SK-N-MC (cell line): ENCODE data around the gene TEKT5.

Source experiments
- DNase-seq: peaks from one replicate; pipeline ENCODE4 v3.0.0-alpha.2; 2011; ENCODE audit warnings: low read depth, low spot score
- H3K27ac ChIP-seq: fragments of 200-600 bp; sonication (generic); 2 replicates; pipeline ENCODE4 v1.5.1; 2016; ENCODE audit warnings: mixed run types
- H3K36me3 ChIP-seq: fragments of 200-600 bp; sonication (generic); 2 replicates; pipeline ENCODE4 v1.6.1; 2017; ENCODE audit warnings: antibody characterized with exemption, low read length, mixed read lengths; ENCODE audit not compliant: insufficient read depth
- H3K4me3 ChIP-seq: fragments of 200-600 bp; sonication (generic); 2 replicates; pipeline ENCODE4 v1.5.1; 2016
- H3K9ac ChIP-seq: fragments of 200-600 bp; sonication (generic); 2 replicates; pipeline ENCODE4 v1.8.0; 2017; ENCODE audit warnings: mixed run types, mixed read lengths; ENCODE audit not compliant: insufficient read length
- H3K9me3 ChIP-seq: fragments of 200-600 bp; sonication (generic); 2 replicates; pipeline ENCODE4 v1.6.1; 2017; ENCODE audit warnings: low read depth, mild to moderate bottlenecking, antibody characterized with exemption, low read length, moderate library complexity, mixed read lengths
- EZH2 ChIP-seq: fragments of 200-600 bp; sonication (generic); IDR thresholded peaks from one replicate; pipeline ENCODE4 v1.6.1; 2017; ENCODE audit warnings: antibody characterized with exemption
- FOXP2 ChIP-seq: optimal IDR thresholded peaks from 2 replicates; pipeline ENCODE3; 2011; ENCODE audit warnings: mild to moderate bottlenecking, moderate library complexity; ENCODE audit not compliant: insufficient read depth; ENCODE audit errors: extremely low read length, control extremely low read depth
- POLR2AphosphoS5 ChIP-seq: IDR thresholded peaks from 2 replicates; pipeline ENCODE4 v1.6.1; 2012; ENCODE audit warnings: mild to moderate bottlenecking, low read depth, low read length, borderline replicate concordance

TEKT5 gene

DNA sequence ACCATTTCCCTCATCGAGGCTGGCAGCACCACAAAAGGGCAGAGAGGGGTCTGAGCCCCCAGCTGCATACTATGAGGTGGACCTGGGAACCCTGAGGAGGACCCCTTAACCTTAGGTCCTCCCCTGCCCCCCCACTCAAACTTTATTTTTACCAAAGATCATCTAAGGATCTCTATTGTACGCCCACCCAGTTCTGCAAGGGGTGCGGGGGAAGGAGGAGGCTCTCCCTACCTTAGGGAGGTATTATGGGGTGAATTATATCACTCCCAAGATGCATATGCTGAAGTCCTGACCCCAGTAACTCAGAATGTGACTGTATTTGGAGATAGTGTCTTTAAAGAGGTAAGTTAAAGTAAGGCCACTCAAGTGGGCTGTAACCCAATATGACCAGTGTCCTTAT, 87.6 kb downstream of the TEKT5 start:
- Histone ChIP-seq H3K9ac (no peak overlapping the region), H3K36me3 (no peaks in the 10 kb centered on the region), H3K27ac (no peak overlapping the region), H3K9me3 (no peaks in the 10 kb centered on the region), H3K4me3 (no peak overlapping the region)
- no peak for DNase-seq
- TF ChIP-seq POLR2AphosphoS5 (no peak), FOXP2 (no peak), EZH2 (no peak)

DNA sequence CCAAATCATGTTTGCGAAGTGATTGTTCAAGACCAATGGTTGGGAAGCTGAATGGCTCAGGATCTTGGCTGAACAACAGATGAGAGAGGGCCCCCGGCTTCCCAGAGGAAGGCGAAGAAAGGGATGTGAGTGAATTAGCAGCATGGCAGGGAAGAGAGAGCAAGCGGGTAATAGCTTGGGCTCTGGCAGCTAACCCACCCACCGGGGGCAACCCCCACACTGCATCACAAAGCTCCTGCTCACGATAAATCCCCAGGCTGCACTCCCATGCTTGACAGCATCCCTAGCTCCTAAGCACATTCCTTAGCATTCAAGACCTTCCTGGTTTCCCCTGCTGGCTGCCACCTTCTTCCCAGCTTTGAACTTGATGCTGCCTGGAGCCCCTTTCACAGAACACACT, 88.1 kb downstream of the TEKT5 start:
- Histone ChIP-seq H3K9me3 (no peaks in the 10 kb centered on the region), H3K27ac (no peak overlapping the region), H3K4me3 (no peak overlapping the region), H3K9ac (no peak overlapping the region), H3K36me3 (no peaks in the 10 kb centered on the region)
- no peak for TF ChIP-seq EZH2
- TF ChIP-seq FOXP2, result no peak
- TF ChIP-seq POLR2AphosphoS5, result no peak
- no peak for DNase-seq

DNA sequence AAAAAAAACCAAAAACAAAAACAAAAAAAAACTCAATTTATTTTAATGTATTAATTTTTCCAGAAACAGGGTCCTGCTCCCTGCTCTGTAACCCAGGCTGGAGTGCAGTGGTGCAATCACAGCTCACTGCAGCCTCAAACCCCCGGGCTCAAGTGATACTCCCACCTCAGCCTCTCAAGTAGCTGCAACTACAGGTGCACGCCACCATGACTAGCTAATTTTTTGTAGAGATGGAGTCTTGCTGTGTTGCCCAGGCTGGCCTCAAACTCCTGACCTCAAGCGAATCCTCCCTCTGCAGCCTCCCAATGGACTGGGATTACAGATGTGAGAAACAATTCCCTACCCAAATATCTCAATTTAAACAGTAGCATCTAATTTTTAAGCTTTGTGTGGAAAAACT, 89.1 kb downstream of the TEKT5 start:
- no peak for DNase-seq
- Histone ChIP-seq H3K27ac (no peak overlapping the region), H3K9ac (no peak overlapping the region), H3K9me3 (no peaks in the 10 kb centered on the region), H3K4me3 (no peak overlapping the region), H3K36me3 (no peaks in the 10 kb centered on the region)
- TF ChIP-seq POLR2AphosphoS5 (no peak), EZH2 (no peak), FOXP2 (no peak)

DNA sequence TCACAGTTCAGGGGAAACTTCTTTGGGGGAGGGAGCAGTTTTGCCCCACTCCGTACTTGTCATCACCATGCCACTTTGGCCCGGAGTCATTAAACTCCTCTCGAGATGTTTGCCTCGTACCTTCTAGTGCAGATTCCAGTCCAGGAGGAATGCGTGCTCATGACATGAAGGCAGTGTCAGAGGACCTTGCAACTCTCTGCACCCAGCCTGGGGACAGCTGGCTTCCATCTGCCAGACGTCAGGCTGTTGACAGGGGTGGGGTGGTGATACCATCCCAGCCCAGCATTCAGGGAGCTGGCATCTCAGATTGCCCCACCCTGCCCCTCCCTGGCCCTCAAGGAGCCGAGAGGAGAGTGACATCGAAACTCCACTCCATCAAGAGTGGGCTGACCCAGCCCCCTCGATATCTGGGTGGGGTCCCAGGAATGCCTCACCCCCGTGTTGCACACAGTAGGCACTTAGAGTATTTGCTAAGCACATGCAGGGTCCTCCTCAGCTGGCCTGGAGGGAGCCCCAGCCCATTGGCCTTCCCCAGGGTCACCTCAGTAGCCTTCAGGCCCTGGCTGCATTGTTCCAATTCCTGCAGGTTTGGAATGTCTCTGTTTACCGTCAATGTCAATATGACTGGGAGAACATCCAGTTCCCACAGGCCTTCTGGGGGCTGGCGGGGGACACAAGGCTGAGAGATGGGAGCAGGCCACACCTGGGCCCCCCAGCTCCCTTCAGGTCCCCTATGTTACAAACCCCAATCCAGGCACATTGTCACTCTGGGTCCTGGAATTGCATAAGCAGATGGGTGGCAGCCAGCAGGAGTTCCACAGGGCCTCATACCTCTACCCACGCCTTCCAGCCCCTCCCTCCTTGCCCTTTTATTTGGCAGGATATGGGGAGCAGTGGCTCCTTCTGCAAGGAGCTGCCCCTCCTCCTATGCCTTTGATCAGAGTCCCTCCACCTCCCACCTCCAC, 93.0 kb downstream of the TEKT5 start:
- Histone ChIP-seq H3K9me3 (no peaks in the 10 kb centered on the region), H3K4me3 (no peak overlapping the region), H3K27ac (no peak overlapping the region), H3K9ac (no peak overlapping the region), H3K36me3 (no peaks in the 10 kb centered on the region)
- DNase-seq, result no peak
- no peak for TF ChIP-seq FOXP2
- no peak for TF ChIP-seq EZH2
- TF ChIP-seq POLR2AphosphoS5, result no peak

DNA sequence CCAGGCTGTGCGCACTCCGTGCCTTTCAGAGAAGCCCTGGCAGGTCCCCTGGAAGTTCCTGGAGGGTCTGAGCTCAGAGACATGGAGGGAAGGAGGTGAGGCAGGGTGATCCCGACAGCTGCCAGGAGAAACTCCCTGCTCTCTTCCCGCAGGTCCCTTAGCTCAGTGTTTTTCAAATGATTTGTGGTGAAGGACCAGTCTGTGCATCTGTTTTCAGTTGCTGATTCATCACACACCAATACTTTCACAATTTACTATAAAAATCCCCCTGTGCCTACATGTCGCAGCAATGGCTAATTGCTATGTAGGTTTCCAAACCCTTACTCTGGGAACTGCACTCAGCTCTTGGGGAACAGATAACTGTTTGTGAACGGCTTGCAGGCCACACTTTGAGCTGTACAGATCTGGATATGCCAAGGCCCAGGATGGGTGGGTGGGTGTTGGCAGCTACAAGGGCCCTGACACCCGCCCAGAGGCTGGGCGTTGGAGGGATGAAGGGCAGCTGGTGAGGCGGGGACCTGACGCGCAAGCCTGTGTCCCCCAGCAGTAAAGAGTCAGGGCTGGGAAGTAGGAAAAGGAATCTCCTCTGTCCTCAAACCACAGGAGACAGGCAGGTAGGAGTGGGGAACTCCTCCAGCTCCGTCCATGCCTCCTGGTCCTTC, 93.8 kb downstream of the TEKT5 start:
- Histone ChIP-seq H3K27ac (no peak overlapping the region), H3K36me3 (no peaks in the 10 kb centered on the region), H3K4me3 (no peak overlapping the region), H3K9ac (no peak overlapping the region), H3K9me3 (no peaks in the 10 kb centered on the region)
- no peak for DNase-seq
- TF ChIP-seq POLR2AphosphoS5 (no peak), EZH2 (no peak)

DNA sequence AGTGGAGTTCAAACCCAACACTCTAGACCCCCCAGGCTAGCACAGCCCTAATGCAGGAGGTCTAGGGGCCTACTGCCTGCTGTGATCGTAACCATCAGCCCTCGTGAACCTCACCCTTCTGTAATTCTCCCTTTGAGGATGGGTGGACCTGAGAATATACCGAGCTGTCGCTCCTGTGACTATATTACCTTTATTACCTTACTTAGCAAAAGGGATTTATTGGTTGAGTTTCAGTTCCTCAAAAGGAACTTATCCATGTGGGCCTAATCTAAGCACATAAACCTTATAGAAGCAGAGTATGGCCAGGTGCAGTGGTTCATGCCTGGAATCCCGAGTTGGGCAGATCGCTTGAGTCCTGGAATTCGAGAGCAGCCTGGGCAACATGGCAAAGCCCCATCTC, 95.1 kb downstream of the TEKT5 start:
- Histone ChIP-seq H3K27ac (no peak overlapping the region), H3K4me3 (no peak overlapping the region), H3K36me3 (no peaks in the 10 kb centered on the region), H3K9me3 (no peaks in the 10 kb centered on the region), H3K9ac (no peak overlapping the region)
- TF ChIP-seq POLR2AphosphoS5 (no peak), EZH2 (no peak), FOXP2 (no peak)
- DNase-seq, result no peak

DNA sequence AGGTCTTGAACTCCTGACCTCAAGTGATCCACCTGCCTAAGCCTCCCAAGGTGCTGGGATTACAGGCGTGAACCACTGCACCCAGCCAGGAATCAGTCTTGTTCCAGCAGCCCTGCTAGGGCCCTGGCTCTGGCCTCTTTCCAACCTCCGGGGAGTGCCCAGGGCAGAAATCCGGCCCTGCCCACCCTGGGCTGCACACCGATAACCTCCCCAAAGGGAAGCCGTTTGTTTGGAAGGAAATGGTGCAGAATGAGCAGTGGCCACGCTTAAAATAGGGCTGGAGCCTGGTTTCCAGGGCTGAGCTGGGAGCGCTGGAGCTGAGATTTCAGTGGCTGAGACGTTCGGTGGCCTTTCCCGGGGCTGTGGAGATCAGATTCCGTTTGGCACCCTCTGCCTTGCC, 96.6 kb downstream of the TEKT5 start:
- H3K36me3 ChIP-seq, result no peaks in the 10 kb centered on the region
- no peak overlapping the region for H3K9ac ChIP-seq
- DNase-seq, result no peak
- no peaks in the 10 kb centered on the region for H3K9me3 ChIP-seq
- TF ChIP-seq FOXP2 (no peak), EZH2 (no peak), POLR2AphosphoS5 (no peak)
- H3K27ac ChIP-seq, result no peak overlapping the region
- H3K4me3 ChIP-seq, result no peak overlapping the region

DNA sequence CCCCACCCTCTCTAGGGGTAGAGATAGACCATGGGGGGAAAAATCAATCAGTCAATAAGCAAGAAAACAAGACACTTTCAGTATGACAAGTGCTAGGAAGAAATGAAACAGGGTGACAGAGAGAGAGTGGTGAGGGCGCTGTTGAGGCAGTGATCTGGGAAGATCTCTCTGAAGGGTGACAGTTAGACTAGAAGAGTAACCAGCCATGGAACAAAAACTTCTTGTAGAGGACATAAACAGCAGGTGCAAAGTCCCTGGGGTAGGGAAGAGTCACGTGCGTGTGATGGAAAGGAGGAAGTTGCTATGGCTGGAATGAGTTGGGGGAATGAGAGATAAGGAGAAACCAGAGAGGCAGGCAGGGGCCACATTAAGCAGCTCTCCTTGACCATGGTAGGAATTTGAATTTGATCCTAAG, 97.5 kb downstream of the TEKT5 start:
- TF ChIP-seq FOXP2 (no peak), POLR2AphosphoS5 (no peak), EZH2 (no peak)
- Histone ChIP-seq H3K9me3 (no peaks in the 10 kb centered on the region), H3K4me3 (no peak overlapping the region), H3K36me3 (no peaks in the 10 kb centered on the region), H3K9ac (no peak overlapping the region), H3K27ac (no peak overlapping the region)
- DNase-seq, result no peak
